ENCODE results near the gene IRF2BP2. TPM values are rescaled to one million over a fixed set of nuclear protein-coding genes. Genes with fewer than 3 reads are reported as not detected.

The IRF2BP2 gene
- total and polyA plus RNA-seq, 2 of the 13 experiments (the other 11 are each of a cell fraction or from before 2014, with no cell fraction given): 140 to 147 TPM

DNA sequence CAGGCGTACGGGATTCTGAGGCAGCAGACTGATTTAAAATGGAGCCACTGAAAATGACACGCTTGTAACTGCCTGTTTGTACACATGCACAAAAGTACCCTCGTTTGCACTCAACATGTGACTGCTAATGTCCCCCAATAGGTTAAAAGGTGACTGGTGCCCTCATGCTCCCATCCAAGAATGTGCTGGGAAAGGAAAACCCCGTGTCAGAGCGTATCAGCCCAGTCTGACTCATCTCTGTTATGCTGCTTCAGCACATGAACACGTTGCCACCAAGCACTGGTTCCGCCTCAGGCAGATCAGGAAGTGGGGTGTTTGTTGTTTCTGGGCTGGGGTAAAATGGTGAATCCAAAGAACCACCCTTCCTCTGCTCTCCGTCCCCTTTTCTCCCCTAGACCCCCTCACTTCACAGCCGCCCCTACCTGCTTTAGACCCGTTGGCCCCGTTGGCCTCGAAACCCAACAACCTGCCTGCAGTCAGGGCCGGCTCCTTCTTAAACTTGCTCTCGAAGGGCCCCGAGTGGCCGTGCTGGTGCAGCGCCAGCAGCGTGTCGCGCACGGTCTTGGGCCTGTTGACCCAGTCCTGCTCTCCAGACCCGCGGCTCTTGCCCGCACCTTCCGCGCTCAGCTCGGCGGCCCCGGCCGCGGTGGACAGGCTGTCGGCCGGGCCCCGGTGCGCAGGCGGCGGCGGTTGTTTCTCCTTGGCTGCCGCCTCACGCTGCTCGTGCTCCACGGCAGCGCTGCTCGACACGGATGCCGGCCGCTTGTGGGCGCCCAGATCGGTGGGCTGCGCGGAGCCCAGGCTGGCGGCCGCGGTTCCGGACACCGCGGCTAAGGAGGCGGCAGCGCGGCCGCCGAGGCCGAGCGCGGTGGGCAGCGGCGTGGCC is 1.7 kb downstream of the IRF2BP2 start (continued):
- TF ChIP-seq, protein P1, sequence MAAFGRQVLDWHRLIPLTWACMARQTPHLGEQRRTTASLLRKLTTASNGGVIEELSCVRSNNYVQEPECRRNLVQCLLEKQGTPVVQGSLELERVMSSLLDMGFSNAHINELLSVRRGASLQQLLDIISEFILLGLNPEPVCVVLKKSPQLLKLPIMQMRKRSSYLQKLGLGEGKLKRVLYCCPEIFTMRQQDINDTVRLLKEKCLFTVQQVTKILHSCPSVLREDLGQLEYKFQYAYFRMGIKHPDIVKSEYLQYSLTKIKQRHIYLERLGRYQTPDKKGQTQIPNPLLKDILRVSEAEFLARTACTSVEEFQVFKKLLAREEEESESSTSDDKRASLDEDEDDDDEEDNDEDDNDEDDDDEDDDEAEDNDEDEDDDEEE (CRISPR knock-in tag; IDR thresholded peaks at IDR 0.05): no peak
- TF ChIP-seq, protein P2, sequence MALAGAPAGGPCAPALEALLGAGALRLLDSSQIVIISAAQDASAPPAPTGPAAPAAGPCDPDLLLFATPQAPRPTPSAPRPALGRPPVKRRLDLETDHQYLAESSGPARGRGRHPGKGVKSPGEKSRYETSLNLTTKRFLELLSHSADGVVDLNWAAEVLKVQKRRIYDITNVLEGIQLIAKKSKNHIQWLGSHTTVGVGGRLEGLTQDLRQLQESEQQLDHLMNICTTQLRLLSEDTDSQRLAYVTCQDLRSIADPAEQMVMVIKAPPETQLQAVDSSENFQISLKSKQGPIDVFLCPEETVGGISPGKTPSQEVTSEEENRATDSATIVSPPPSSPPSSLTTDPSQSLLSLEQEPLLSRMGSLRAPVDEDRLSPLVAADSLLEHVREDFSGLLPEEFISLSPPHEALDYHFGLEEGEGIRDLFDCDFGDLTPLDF (CRISPR knock-in tag; IDR thresholded peaks at IDR 0.05): no peak; the same call in 1 of the 2 replicates
- TF ChIP-seq PTBP1 (IDR thresholded peaks at IDR 0.05; ENCODE audit: low read depth, low read length, poor library complexity, severe bottlenecking) (no peak), NR2C2 (CRISPR knock-in tag; IDR thresholded peaks at IDR 0.05; ENCODE audit: borderline replicate concordance) (peak; percentile 46; the same call in 1 of the 2 replicates), ZNF230 (CRISPR knock-in tag; IDR thresholded peaks at IDR 0.05) (peak; percentile 83; the same call in 1 of the 2 replicates), NR2F6 (IDR thresholded peaks at IDR 0.05) (peak; percentile 72), NR2F6 (CRISPR knock-in tag; IDR thresholded peaks at IDR 0.05) (peak; percentile 89), TCF7L2 (IDR thresholded peaks at IDR 0.05; ENCODE audit: low read depth, low read length) (no peak), TMF1 (CRISPR knock-in tag; IDR thresholded peaks at IDR 0.05; ENCODE audit: low read depth) (peak; percentile 67; the same call in 1 of the 2 replicates), ATF7-NPFF (CRISPR knock-in tag; IDR thresholded peaks at IDR 0.05; ENCODE audit: low read depth) (no peak), MYNN (CRISPR knock-in tag; IDR thresholded peaks at IDR 0.05; ENCODE audit: low read depth) (no peak), POLR2A (IDR thresholded peaks at IDR 0.05; ENCODE audit: insufficient read depth in 1 of 2, low read depth in 2 of 2, low read length in 2 of 2) (peak in 1 of 2 experiments; percentile 90; a peak in 2 of 4 replicates), RFX1 (IDR thresholded peaks at IDR 0.05) (no peak), KLF15 (CRISPR knock-in tag; IDR thresholded peaks at IDR 0.05; ENCODE audit: borderline replicate concordance) (no peak; the same call in 1 of the 2 replicates), CHD2 (IDR thresholded peaks at IDR 0.05; ENCODE audit: low read depth, low read length) (no peak), TOE1 (CRISPR knock-in tag; IDR thresholded peaks at IDR 0.05) (no peak), KDM1A (CRISPR knock-in tag; IDR thresholded peaks at IDR 0.05) (no peak), SATB2 (CRISPR knock-in tag; IDR thresholded peaks at IDR 0.05) (0 out of 2 replicates have a peak, but pooled peaks have one; percentile 40)
- TF ChIP-seq, protein P3, sequence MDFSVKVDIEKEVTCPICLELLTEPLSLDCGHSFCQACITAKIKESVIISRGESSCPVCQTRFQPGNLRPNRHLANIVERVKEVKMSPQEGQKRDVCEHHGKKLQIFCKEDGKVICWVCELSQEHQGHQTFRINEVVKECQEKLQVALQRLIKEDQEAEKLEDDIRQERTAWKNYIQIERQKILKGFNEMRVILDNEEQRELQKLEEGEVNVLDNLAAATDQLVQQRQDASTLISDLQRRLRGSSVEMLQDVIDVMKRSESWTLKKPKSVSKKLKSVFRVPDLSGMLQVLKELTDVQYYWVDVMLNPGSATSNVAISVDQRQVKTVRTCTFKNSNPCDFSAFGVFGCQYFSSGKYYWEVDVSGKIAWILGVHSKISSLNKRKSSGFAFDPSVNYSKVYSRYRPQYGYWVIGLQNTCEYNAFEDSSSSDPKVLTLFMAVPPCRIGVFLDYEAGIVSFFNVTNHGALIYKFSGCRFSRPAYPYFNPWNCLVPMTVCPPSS (IDR thresholded peaks at IDR 0.05): no peak
- TF ChIP-seq, protein P4, sequence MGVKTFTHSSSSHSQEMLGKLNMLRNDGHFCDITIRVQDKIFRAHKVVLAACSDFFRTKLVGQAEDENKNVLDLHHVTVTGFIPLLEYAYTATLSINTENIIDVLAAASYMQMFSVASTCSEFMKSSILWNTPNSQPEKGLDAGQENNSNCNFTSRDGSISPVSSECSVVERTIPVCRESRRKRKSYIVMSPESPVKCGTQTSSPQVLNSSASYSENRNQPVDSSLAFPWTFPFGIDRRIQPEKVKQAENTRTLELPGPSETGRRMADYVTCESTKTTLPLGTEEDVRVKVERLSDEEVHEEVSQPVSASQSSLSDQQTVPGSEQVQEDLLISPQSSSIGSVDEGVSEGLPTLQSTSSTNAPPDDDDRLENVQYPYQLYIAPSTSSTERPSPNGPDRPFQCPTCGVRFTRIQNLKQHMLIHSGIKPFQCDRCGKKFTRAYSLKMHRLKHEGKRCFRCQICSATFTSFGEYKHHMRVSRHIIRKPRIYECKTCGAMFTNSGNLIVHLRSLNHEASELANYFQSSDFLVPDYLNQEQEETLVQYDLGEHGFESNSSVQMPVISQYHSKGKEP (CRISPR knock-in tag; IDR thresholded peaks at IDR 0.05): peak; percentile 11; the same call in 1 of the 2 replicates
- TF ChIP-seq, protein P5, sequence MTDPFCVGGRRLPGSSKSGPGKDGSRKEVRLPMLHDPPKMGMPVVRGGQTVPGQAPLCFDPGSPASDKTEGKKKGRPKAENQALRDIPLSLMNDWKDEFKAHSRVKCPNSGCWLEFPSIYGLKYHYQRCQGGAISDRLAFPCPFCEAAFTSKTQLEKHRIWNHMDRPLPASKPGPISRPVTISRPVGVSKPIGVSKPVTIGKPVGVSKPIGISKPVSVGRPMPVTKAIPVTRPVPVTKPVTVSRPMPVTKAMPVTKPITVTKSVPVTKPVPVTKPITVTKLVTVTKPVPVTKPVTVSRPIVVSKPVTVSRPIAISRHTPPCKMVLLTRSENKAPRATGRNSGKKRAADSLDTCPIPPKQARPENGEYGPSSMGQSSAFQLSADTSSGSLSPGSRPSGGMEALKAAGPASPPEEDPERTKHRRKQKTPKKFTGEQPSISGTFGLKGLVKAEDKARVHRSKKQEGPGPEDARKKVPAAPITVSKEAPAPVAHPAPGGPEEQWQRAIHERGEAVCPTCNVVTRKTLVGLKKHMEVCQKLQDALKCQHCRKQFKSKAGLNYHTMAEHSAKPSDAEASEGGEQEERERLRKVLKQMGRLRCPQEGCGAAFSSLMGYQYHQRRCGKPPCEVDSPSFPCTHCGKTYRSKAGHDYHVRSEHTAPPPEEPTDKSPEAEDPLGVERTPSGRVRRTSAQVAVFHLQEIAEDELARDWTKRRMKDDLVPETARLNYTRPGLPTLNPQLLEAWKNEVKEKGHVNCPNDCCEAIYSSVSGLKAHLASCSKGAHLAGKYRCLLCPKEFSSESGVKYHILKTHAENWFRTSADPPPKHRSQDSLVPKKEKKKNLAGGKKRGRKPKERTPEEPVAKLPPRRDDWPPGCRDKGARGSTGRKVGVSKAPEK (CRISPR knock-in tag; IDR thresholded peaks at IDR 0.05; ENCODE audit: borderline replicate concordance): no peak

Data from HepG2 (cell line).